Stimulated activated CD8-positive, alpha-beta memory T cell treated with anti-CD3 and anti-CD28 coated beads, Interleukin-4, amount 100 ng/mL, for 24 hours (primary cell): ENCODE measurements around the gene ARRDC3.
"Not testable (repeated sequence)": the region's sequence is repeated elsewhere in the genome, so short reads cannot be mapped to it uniquely, and the experiment has no call there.

ENCODE experiments used
- DNase-seq: peaks from one replicate; pipeline ENCODE4 v3.0.0-alpha.2; 2020; ENCODE audit warnings: low read depth

Gene ARRDC3

GRCh38 chr5:91359962-91360609 is 23.0 kb downstream of the ARRDC3 start:
- no peak for DNase-seq

GRCh38 chr5:91357806-91358205 is 25.3 kb downstream of the ARRDC3 start:
- no peak for DNase-seq

DNA sequence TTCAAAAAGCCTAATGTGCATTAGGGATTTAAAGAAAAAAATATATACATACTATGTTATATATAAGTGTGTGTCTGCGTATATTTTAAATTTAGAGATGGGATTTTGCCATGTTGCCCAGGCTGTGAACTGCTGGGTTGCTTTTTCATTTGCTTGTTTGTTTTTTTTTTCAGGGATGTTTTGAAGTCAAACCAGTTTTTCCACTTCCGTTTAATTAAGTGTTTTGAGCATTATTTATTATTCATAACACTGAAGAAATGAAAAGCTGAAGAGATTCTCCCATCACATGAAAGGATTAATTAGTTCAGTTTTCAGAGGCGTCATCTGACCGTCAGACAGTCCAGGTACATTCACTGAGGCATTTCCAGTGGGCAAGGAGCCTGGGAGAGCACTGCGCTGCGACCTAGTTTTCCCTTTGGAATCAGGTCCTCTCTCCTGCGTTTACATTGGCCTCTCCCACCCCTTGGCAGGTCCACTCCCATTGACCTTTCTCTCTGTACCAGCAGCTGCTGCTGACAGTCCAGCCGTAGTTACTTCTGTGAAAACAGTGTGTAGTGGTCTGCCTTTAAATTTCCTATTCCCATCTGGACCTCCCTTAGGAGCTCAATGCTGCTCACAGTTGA is 26.0 kb downstream of the ARRDC3 start:
- no peak for DNase-seq

DNA sequence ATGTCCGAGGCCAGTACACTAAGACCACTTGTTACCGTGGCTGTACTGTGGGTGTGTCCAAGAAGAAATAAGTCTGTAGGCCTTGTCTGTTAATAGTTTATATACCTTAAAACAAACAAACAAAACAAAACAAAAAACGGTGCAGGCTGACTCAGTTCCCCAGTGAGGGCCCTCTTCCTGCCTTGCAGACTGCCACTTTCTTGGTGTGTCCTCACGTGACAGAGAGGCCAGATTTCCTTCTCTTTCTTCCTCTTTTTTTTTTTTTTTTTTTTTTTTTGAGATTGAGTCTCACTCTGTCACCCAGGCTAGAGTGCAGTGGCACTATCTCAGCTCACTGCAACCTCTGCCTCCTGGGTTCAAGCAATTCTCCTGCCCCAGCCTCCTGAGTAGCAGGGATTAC is 28.2 kb downstream of the ARRDC3 start:
- DNase-seq: not testable (repeated sequence)

- no peak for DNase-seq
Measured at GRCh38 chr5:91352831-91353695, 30.1 kb downstream of the ARRDC3 start.

- DNase-seq: no peak
Measured at GRCh38 chr5:91345461-91345860, 37.7 kb downstream of the ARRDC3 start.

DNA sequence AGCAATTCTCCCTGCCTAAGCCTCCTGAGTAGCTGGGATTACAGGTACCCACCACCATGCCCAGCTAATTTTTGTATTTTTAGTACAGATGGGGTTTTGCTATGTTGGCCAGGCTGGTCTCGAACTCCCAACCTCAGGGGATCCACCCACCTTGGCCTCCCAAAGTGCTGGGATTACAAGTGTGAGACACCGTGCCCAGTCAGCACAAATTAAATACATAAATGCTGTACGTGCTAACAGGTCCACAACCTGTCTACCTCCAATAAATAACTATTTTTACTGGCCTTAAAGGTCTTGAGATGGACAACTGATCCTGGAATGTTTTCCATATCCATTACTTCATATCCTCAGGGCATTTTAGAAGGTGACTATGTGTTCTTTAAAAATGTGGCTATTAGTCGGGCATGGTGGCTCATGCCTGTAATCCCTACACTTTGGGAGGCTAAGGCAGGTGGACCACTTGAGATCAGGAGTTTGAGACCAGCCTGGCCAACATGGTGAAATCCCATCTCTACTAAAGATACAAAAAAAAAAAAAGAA is 38.4 kb downstream of the ARRDC3 start:
- not testable (repeated sequence) for DNase-seq

DNA sequence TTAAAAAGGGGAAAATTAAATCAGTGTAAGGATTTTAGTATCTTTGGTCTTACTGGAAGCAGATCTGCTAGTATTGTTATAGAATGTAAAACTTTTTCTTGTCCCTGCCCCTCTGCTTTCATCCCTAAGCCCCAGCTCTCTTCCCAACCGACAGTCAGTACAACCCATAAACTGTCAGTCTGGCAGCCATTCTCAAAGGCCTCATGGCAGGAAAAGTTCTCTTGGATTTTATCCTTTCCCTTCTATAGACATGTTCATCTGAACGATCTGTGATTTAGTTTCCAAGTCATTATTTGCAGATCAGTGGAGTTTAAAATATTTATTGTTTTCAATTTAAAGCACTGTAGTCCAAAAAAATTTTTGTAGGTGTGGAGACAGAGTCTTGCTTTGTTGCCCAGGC is 39.2 kb downstream of the ARRDC3 start:
- DNase-seq: no peak

DNA sequence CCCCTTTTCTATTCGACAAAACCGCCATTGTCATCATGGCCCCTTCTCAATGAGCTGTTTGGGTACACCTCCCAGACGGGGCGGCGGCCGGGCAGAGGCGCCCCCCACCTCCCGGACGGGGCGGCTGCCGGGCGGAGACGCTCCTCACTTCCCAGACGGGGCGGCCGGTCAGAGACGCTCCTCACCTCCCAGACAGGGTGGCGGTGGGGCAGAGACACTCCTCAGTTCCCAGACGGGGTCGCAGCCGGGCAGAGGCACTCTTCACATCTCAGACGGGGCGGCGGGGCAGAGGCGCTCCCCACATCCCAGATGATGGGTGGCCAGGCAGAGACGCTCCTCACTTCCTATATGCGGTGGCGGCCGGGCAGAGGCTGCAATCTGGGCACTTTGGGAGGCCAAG is 40.2 kb downstream of the ARRDC3 start:
- DNase-seq: not testable (repeated sequence)

DNA sequence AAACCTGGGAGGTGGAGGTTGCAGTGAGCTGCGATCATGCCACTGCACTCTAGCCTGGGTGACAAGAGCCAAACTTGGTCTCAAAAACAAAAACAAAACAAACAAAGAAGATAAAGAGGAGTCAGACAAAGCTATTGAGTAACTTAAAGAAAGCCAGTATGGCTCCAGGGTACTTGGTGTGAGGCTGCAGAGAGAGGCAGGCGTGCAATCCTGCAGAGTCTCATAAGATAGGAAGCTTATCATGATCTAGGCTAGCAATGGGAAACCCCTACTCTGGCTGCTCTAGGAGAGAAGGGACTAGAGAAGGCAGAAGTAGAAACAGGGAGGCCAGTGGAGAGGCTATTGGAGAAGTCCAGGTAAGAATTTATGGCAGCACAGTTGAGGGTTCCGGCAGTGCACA is 42.0 kb downstream of the ARRDC3 start:
- no peak for DNase-seq

DNA sequence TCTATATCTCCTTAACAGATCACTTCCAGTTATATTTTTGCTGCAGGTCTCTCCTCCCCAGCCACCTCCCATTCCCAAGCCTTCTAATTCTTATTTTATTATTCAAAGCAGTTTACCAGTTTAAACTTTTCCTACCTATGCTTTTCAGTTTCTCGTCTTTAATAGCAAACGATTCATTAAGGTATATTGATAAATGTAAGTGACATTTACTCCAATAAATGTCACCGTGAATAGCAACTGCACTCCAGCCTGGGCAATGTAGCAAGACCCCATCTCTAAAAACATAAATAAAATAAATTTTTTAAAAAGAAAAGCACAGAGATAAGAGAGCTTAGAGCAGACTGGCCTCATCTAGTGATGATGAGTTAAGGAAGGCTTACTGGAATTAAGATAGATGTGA is 42.6 kb downstream of the ARRDC3 start:
- DNase-seq: no peak

- no peak for DNase-seq
Measured at GRCh38 chr5:91339063-91339705, 43.9 kb downstream of the ARRDC3 start.

- no peak for DNase-seq
Measured at GRCh38 chr5:91332267-91333045, 50.7 kb downstream of the ARRDC3 start.

- DNase-seq: no peak
Measured at GRCh38 chr5:91331705-91332104, 51.4 kb downstream of the ARRDC3 start.

DNA sequence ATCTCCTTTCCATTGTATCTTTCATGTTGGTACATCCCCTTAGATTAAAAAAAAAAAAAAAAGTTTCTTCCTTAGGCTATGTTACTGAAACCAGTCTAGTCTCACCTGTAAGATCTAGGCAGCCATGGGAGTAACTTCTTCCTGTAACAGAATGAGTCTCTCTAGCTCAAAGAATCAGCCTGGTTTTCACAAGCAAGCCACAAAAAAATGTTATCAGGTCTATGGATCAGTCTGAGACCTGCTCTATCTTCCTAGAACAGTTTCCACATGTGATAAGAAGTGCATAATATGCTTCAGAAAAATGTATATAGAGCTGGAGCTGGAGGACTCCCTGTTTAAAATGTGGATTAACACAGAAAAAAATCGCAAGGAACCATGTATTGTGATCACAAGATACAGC is 53.8 kb downstream of the ARRDC3 start:
- DNase-seq: no peak

GRCh38 chr5:91328743-91329142 is 54.4 kb downstream of the ARRDC3 start:
- no peak for DNase-seq

DNA sequence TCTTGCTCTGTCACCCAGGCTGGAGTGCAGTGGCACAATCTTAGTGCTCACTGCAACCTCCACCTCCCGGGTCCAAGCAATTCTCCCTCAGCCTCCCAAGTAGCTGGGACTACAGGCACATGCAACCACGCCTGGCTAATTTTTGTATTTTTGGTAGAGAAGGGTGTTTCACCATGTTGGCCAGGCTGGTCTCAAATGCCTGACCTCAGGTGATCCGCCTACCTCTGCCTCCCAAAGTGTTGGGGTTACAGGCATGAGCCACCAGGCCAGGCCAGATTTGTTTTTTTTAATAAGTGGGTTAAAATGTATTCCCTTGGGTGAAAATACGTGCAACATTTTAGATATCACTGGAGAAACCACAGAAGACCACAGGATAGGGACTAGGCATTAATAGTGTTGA is 60.1 kb downstream of the ARRDC3 start:
- DNase-seq: not testable (repeated sequence)

DNA sequence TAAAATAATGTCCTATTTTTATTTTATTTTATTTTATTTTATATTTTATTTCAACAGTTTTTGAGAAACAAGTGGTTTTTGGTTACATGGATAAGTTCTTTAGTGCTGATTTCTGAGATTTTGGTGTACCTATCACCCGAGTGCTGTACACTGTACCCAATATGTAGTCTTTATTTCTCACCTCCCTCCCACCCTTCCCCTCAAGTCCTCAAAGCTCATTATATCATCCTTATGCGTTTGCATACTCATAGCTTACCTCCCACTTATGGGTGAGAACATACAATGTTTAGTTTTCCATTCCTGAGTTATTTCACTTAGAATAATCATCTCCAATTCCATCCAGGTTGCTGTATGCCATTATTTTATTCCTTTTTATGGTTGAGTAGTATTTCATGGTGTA is 63.5 kb downstream of the ARRDC3 start:
- DNase-seq: no peak

DNA sequence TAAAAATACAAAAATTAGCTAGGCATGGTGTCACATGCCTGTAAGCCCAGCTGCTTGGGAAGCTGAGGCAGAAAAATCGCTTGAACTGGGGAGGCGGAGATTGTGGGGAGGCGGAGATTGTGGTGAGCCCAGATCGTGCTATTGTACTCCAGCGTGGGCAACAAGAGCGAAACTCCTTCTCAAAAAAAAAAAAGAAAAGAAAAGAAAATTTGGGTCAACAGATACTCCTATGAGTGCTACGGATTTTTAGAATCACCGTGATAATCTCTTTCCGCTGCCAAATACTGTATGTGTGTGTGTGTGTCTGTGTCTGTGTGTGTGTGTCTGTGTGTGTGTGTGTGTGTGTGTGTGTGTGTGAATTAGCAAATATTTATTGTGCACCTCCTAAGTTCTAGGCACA is 64.4 kb downstream of the ARRDC3 start:
- no peak for DNase-seq
